Measurements from ENCODE around the gene CPAMD8. TPM values are rescaled to one million over a fixed set of nuclear protein-coding genes. Genes with fewer than 3 reads are reported as not detected.

The CPAMD8 gene
- total and polyA plus RNA-seq, 2 of the 8 experiments (the other 6 are each of a cell fraction or from before 2014, with no cell fraction given): 6.1 to 9.2 TPM

DNA sequence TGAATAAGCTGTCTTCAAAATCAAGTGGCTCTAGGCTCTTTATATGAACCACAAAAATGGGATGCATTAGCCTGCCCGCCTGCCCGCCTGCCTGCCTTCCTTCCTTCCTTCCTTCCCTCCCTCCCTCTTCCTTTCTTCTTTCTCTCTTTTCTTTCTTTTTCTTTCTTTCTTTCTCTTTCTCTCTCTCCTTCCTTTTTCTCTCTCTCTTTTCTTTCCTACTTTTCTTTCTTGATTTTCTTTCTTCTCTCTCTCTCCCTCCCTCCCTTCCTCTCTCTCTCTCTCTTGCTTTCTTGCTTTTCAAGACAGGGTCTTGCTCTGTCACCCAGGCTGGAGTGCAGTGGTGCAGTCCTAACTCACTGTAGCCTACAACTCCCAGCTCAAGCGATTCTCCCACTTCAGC lies 110.9 kb downstream of the CPAMD8 start:
- CTCF ChIA-PET (ENCODE audit: partially characterized antibody): interaction anchor here (2.0 kb wide), 1 partner anchor 16 kb away, joined by 6 read pairs; no protein-coding TSS in a partner anchor

More for the DNA sequence above, 110.9 kb downstream of the CPAMD8 start:
- POLR2A ChIA-PET (ENCODE audit: partially characterized antibody): no interaction called here
- no peak overlapping the region for H3K4ac ChIP-seq (replicated peaks; ENCODE audit: insufficient read length, low read depth, low read length)
- H3K9me3 ChIP-seq (ENCODE audit: insufficient read depth in 2 of 2, low read depth in 1 of 2, low read length in 1 of 2): peaks cover 13 to 23% of the 10 kb centered on the region in 2 experiments; a peak in 3 of 4 replicates
- H3K4me1 ChIP-seq (replicated peaks in 1 of 4; ENCODE audit: control insufficient read depth in 3 of 4, insufficient read depth in 4 of 4, low read length in 3 of 4): no peaks in the 10 kb centered on the region
- H2AFZ ChIP-seq (ENCODE audit: low read length): no peak overlapping the region
- no peak overlapping the region for H4K91ac ChIP-seq (replicated peaks; ENCODE audit: insufficient read length, low read length)
- FAIRE-seq (no peak), DNase-seq (ENCODE audit: low read depth in 1 of 2, low spot score in 2 of 2) (no peak)
- no peak overlapping the region for H4K5ac ChIP-seq (ENCODE audit: insufficient read length, low read depth, low read length)
- H3K27ac ChIP-seq (ENCODE audit: low read depth, low read length): no peak overlapping the region
- H3K23me2 ChIP-seq (ENCODE audit: low read depth, low read length): no peaks in the 10 kb centered on the region
- H2BK5ac ChIP-seq (ENCODE audit: low read depth, low read length): no peak overlapping the region
- H4K20me1 ChIP-seq (replicated peaks in 1 of 2; ENCODE audit: control insufficient read depth in 1 of 2, insufficient read depth in 2 of 2, low read length in 2 of 2): no peaks in the 10 kb centered on the region
- H2AK5ac ChIP-seq (ENCODE audit: low read depth, low read length): no peak overlapping the region
- H2BK120ac ChIP-seq (replicated peaks; ENCODE audit: low read depth, low read length): no peak overlapping the region
- H2BK12ac ChIP-seq (ENCODE audit: low read depth, low read length): no peak overlapping the region
- no peaks in the 10 kb centered on the region for H3K79me1 ChIP-seq (ENCODE audit: low read depth, low read length)
- no peaks in the 10 kb centered on the region for H3K27me3 ChIP-seq (replicated peaks in 1 of 4; ENCODE audit: control insufficient read depth in 3 of 4, extremely low read depth in 1 of 4, insufficient read depth in 3 of 4, low read length in 3 of 4)
- no peak overlapping the region for H3K9ac ChIP-seq (replicated peaks in 1 of 4; ENCODE audit: extremely low read depth in 1 of 4, low read depth in 3 of 4, low read length in 3 of 4)
- H4K8ac ChIP-seq (ENCODE audit: extremely low read depth, insufficient read depth, low read length): no peak overlapping the region
- no peak overlapping the region for H3K4me3 ChIP-seq (ENCODE audit: extremely low read depth in 1 of 4, insufficient read depth in 2 of 4, low read depth in 3 of 4, low read length in 4 of 4)
- no peaks in the 10 kb centered on the region for H3K36me3 ChIP-seq (ENCODE audit: control insufficient read depth in 2 of 4, insufficient read depth in 4 of 4, low read length in 3 of 4)
- no peak overlapping the region for H3K23ac ChIP-seq (ENCODE audit: insufficient read length)
- H3K79me2 ChIP-seq (ENCODE audit: control insufficient read depth in 1 of 2, insufficient read depth in 2 of 2, low read length in 2 of 2): no peaks in the 10 kb centered on the region
- H3K14ac ChIP-seq (ENCODE audit: insufficient read length): no peak overlapping the region
- H2BK15ac ChIP-seq (ENCODE audit: low read length): no peak overlapping the region
- H3K56ac ChIP-seq (replicated peaks; ENCODE audit: insufficient read length, low read depth, low read length): no peak overlapping the region
- H3K18ac ChIP-seq (ENCODE audit: extremely low read depth, low read length): no peak overlapping the region
- H3K4me2 ChIP-seq (ENCODE audit: insufficient read depth in 1 of 2, low read depth in 2 of 2, low read length in 2 of 2): no peak overlapping the region
- no peak for TF ChIP-seq KDM1A (IDR thresholded peaks at IDR 0.05; ENCODE audit: borderline replicate concordance, low read length)
- TF ChIP-seq JUN (IDR thresholded peaks at IDR 0.05; ENCODE audit: low read depth, low read length): no peak
- TF ChIP-seq NRF1 (IDR thresholded peaks at IDR 0.05; ENCODE audit: low read depth, low read length): no peak
- no peak for TF ChIP-seq BRCA1 (IDR thresholded peaks at IDR 0.05; ENCODE audit: low read depth, low read length)
- WGBS, 2 experiments (ENCODE audit: extremely low coverage in 1 of 2, insufficient coverage in 1 of 2, insufficient read length in 1 of 2, insufficient replicate concordance in 2 of 2, low coverage in 1 of 2, low lambda C conversion rate in 2 of 2, missing lambda C conversion rate in 1 of 2): 70% methylated on average over 3 of the region's 3 CpGs; no CpG with 5 or more reads in 1 of the 2 experiments
- no peak overlapping the region for H2BK20ac ChIP-seq (ENCODE audit: low read length)

Measured in H1 (cell line).